NCI-H128 (cell line): ENCODE measurements around the gene CNBD2.
"Not testable (repeated sequence)": the region's sequence is repeated elsewhere in the genome, so short reads cannot be mapped to it uniquely, and the experiment has no call there.

Experiments
- DNase-seq: peaks from one replicate; lab custom pipeline; 2025; ENCODE audit not compliant: unreplicated experiment; lab: John Stamatoyannopoulos, UW

CNBD2 gene

DNA sequence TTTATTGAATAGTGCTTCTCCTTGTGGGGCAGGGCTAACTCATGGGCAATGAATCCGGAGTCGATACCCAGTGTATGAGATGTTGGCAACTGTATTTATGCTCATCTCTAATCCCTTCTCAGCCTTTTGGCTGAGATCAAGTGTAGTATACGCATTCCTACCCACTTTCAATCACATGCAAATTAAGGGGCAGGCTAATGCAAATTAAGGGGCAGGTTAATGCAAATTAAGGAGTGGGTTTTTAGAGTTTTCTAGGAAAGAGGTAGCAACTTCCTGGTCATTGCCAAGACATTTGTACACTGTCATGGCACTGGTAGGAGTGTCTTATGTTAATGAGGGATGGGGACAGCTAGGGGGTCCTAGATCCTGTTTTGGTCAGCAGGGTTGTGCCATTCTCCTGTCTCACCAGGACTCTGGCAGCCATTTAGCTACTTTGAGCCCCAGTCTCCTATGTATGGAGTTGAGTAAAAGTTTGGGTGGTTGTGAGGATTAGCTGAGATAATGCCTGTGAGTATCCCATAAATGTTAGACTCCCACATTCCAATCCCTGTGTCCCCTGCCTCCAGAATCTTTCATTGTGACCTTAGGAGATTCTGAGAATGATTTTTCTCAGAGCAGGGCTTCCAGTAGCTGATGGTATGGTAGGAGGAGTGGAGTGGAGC is at the start of gene CNBD2:
Gene CNBD2 (plus strand): TSS at position 612 of the 662 bp plus-strand sequence. CDS start 173 bp downstream, outside the sequence.
- no peak for DNase-seq

DNA sequence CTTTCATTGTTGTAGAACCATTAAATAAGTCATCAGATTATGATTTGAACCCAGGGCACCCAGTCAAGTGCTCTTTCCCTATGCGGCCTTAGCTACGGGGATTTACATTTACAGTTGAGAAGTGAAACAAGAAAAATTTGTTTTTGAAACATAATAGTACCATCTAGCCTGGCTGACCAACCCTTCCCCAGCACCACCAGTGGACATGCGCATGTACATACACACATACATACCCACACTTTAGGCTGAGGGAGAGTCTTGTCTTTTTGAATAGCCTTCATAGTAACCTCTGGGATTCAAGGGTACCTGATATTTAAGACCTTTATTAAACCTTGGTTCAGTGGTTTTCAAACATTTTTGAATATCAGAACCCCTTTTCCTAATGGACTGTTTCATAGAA is 47.9 kb upstream of the CNBD2 start:
- DNase-seq: no peak

DNA sequence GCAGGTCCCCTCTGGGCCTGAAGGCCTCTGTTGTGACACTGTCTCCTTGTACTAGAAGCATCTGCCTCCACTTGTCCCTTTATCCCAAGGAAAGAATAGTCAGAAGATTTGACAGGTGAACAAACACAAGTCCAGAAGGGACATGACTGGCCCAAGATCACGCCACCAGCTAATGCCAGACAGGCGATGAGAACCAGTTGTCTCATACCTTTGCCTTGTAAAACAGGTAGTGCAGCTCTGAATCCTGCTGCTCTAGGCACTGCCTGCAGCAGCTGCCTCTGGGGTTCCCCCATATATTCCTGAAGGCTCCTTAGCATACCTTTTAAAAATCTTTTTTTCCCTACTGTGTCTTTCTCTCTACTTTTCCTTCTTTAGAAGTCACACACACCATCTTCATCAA is 39.1 kb upstream of the CNBD2 start:
- no peak for DNase-seq

DNA sequence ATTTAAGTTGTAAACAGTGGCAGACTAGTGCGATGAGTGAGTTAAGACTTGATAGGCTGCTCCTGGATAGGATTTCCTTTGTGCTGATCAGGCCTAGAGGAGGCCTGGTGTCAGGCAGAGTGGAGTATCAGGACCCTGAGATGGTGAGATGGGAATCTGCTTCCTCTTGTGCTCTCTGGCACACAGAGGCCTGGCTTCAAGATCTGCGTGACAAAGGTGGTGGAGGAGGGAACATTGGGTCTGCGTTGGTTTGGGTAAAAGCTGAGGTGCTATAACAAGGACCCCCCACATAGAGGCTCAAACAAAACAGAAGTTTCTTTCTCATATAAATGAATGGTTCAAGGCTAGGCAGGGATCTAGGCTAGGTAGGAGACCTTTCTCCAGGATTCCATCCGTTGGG is 34.3 kb upstream of the CNBD2 start:
- no peak for DNase-seq

DNA sequence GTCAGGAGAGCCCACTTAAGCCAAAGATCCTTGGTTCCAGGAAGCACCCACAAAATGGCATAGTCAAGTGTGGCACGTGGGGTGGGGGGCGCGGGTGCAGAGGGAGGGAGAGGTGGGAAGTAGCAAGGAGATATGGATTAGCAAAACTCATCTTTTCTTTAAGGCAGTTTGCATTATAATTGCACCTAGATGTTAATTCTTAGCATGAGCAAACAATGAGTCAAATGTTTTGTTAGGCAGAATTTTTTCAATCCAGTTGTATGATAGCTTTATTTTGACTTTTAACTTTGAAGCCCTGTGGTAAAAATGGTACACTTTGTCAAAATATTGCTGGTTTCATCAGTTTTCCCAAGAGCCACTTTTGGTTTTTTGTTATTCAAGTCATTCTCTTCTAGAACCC is 29.1 kb upstream of the CNBD2 start:
- DNase-seq: no peak

DNA sequence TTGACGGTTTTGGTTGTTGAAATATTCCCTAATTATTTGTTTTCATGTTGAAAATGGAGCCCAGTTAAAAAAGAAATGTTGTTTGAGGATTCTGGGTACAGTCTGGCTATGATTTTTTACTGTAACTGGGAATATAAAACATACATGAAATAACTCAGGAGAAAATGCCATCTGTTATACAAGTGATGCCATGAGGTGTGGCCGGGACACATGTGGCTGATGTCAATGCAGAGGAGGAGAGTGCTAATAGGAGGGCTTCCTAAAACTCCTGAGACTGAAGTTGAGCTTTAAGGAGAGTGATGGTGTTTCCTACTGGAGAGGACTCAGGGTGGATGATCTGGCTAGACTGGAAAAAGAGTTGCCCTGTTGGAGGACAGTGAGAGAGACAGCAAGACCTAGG is 26.8 kb upstream of the CNBD2 start:
- DNase-seq: no peak

DNA sequence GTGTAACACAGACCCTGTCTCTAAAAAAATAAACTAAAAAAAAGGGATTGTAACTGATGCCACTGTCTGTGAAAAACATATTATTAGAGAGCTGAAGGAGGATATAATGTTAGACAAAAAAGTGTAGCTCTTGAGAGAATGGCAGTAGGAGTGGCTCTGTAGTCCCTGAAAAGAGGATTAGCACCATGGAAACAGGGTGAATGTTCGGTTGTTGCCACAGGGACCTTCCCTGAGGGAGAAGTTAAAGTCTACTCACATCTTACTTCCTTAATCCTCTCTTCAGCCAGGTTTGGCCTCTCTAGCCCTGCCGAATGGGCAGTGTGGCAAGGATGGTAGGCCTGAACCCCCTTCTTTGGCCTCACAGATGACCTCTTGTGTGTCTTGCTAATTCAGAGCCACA is 26.1 kb upstream of the CNBD2 start:
- DNase-seq: no peak

DNA sequence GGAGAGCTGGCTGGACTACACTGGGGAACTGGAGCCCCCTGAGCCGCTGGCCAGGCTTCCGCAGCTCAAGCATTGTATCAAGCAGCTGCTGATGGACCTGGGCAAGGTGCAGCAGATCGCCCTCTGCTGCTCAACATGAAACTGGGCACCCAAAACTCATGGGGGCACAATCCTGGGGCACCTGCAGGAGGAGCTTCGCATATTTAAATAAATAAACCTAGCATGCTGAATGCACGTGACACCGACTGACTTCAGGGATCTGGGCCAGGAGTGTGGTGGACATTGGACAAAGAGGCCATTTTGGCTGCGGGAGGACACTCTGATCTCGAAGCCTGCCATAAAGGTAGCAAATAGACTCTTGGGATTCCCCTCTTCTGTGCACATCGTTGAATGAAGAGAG is 20.9 kb upstream of the CNBD2 start:
- DNase-seq: no peak

DNA sequence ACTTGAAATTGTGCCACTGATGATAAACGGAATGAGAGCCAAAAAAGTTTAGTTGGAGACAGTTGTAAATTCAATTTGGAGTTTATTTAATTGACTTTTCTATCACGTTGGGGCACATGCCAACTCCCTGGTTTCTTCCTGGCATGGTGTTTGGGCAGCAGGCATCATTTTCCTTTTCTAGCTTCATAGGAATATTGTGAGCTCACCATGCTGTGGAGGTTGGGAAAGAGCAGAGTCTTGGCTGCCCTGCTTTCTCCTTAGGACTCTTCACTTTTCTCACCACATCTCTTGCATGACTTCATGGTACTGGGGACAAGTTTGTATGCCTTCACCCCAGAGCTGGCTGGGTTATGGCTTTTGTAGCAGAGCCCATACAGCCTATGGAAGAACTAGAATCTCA is 20.5 kb upstream of the CNBD2 start:
- DNase-seq: no peak

DNA sequence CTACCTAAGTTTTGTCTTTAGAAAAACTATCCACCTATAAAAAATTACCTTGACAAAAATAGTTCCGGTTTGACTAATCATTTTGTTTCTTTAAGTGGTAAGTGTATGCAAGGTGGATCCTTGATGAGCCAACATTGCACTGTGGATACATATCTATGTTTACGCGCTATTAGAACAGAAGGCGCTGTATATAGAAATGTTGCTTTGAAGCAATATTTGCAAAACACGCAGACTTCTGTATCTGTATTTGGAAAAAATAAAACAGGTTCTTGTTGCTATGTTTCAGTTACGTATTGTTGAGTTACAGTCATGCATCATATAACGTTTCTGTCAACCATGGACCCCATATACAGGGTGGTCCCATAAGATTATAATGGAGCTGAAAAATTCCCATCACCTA is 18.3 kb upstream of the CNBD2 start:
- no peak for DNase-seq

DNA sequence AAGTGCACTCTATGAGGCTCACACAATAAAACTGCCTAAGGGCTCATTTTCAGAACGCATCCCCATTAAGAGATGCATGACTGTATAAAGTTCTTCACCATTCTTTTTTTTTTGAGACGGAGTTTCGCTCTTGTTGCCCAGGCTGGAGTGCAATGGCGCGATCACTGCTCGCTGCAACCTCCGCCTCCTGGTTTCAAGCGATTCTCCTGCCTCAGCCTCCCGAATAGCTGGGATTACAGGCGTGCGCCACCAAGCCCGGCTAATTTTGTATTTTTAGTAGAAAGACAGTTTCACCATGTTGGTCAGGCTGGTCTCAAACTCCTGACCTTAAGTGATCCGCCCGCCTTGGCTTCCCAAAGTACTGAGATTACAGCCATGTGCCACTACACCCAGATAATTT is 16.3 kb upstream of the CNBD2 start:
- DNase-seq: not testable (repeated sequence)

DNA sequence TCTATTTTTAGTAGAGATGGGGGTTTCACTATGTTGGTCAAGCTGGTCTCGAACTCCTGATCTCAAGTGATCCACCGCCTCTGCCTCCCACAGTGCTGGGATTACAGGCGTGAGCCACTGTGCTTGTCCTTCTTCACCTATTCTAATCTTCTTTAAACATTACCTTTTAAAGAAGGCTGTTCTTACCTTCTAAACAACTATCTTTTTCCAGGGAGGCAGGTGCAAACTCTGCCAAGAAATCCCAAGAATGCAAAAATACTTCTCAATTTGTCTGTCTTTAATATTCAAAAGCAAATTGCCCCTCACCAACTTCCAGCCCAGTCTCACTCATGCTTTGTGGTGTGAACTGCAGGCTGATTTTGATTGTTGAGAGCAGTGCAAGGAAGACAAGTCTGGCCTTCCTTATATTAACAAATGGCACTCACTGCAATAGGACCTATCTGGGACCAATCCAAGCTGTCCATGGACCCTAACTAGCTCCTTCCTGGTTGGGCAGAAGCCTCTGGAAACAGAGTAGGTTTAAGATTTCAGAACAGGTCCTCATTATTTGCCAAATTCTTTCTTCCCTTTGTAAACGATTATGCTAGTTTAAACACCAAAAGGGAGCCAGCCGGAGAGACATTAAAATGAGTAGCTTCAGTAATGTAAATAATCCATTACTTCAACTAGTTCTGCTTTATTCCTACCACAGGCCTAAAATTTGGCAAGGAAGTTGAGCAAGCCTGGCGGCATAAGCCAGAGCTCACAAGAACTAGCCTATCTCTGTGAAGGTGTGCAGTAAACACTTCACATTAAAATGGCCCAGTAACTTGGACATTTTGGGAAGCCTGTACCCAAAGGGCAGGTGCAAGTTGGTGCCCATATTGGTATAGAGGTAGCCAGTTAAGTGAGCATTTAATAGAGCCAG is 15.7 kb upstream of the CNBD2 start:
- no peak for DNase-seq

DNA sequence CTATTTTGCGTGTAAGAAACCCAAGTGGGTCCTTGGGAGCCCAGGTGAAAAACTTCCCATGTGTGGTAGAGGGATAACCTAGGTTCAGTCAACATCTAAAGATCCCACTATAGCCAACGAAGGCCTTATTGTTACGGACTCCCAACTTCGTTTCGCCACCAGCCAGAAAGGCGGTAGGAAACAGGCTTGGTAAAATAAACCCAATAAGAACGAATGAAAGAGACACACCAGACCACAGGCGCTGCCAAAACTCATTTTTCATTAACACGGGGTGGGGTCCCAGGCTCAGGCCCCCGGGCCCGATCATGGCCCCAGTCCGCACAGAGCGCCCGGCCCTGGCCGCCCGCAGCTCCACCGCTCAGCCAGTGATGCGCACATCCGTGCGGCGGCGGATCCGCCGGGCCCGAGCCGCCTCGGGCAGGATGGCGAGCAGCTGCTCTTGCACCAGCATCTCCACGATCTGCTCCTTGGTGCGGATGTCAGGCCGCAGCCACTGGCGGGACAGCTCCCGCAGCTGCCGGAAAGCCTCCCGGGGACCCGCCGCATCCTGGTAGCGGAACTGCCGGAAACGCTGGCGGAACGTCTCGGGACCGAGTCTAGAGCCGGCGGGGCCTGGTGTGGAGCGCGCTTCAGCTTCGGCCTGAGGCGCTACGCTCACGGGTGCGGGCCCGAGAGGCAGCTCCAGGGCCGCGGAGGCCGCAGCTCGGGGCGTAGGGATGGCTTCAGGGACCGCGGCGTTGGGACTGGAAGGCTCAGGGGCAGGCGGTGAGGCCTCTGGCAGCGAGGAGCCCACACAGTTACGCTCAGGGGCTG is 14.8 kb upstream of the CNBD2 start:
- no peak for DNase-seq

DNA sequence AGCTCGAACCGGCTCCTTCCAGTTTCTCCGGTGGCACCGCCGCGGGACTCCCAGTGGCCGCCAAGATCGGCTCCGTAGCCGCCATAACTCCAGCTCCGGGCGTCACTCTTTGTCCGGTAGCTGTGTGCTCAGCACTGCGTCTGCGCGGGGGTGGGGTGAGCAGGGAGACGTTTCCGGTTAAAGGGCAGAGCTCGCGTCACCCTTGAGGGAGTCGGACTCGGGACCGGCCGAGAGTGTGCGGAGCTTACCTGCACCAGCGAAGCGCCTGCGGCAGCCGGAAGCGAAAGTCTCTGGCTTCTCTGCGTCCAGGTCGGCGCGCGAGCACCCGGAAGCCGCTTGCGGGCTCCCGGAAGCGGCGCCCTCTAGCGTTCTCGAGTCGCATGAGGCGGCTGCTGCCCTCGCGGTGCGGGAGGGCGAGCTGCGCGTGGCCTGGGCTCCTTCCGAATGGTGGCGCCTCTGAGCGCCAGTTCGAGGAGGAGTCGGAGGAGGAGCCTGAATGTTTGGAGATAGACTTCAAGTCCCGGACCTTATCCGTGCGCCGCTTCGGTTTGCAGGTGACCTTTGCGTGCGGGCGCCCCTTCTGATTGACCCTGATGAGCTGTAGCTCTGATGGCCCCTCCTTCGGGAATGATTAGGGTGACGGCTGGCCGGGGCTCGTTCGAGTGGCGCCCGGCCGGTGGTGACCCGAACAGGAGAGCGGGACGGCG is 14.0 kb upstream of the CNBD2 start, which contains the start of gene SCAND1:
Gene SCAND1 (minus strand): TSS at position 303 of the 707 bp plus-strand sequence. CDS start 218 bp downstream, at position 85.
- peak; percentile 94 for DNase-seq

DNA sequence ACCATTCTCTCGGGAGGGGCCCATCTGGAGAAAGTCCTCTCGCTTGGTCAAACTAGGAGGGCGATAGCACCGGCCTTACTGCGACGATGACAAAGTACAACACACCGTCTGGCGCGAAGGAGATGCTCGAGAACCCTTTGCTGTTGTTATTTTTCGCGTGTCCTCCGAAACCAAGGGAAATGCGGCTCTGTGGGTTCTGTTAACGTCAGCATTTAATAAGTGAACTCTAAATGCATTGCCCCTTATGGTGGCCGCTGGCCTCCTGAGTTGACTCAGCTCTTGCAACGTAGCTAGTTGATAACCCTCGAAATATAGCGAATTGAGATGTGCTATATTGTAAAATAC is 13.5 kb upstream of the CNBD2 start:
- DNase-seq: no peak

DNA sequence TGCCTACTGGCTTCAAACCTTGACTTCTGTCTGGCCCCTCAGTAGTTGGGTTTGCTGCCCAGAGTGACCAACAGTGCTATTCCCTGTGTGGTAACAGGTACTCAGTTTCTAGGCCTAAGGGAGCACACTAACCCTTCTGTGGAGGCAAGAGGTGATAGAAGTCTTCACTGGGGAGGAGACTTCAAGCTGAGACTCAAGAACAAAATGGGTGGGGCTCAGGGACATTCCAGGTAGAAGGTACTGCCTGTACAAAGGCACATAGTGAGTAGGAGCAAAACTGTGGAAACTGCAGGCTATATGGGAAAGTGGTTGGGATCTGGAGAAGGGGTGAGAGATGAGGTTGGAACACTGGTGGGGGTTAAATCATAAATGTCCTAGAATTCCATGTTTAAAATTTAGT is 11.8 kb upstream of the CNBD2 start:
- no peak for DNase-seq

DNA sequence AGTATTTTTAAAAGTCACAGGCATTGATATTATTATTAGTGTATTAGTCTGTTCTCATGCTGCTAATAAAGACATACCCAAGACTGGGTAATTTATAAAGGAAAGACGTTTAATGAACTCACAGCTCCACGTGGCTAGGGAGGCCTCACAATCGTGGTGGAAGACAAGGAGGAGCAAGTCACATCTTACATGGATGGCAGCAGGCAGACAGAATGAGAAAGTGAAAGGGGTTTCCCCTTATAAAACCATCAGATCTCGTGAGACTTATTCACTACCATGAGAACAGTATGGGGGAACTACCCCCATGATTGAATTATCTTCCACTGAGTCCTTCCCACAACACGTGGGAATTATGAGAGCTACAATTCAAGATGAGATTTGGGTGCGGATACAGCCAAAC is 9.1 kb upstream of the CNBD2 start:
- not testable (repeated sequence) for DNase-seq

DNA sequence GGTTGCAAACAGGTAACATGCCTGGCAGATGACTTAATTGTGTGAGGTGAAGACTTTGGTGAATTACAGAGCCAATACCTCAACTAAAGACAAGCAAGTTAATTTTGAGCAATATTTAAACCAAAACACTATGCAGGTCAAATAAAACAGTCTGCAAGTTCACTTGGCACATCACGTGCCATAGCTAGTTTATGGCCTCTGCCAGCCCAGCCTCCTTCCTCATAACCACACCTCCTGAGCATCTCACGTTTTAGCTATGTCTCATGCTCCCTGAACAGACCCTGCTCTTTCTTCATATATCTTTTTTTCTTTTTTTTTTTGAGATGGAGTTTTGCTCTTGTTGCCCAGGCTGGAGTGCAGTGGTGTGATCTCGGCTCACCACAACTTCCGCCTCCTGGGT is 4.5 kb upstream of the CNBD2 start:
- DNase-seq: no peak

DNA sequence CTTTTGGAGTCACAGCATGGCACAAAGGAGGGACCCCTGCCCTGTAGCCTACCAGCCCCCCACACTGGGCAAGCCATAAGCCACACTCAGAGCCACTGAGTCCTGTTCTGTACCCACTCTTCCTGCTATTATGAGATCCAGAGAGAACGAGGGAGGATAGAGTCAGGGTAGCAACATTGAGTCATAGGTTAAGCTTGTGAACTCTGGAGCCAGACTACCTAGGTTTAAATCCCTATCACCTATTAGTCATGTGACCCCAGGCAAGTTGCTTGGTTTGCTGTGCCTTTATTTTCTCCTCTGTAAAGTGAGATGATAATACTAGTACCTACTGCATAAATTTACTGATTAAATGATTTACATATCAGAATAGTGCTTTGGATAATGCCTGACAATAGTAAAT is 540 bp downstream of the CNBD2 start:
- no peak for DNase-seq

DNA sequence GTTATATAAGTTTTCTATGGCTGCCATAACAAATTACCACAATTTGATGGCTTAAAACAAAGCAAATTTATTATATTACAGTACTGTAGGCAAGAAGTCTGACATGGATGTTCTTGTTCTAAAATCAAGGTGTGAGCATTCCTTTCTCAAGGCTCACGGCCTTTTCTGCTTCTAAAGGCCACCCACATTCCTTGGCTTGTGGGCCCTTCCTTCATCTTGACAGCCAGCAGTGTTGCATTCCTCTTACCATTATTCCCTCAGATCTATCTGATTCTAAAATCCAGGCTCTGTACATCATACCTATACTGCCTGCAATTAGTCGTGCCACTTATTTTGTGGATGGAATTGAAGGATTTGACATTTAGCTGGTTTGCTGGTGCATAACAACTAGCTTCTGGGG is 3.6 kb downstream of the CNBD2 start:
- DNase-seq: no peak

DNA sequence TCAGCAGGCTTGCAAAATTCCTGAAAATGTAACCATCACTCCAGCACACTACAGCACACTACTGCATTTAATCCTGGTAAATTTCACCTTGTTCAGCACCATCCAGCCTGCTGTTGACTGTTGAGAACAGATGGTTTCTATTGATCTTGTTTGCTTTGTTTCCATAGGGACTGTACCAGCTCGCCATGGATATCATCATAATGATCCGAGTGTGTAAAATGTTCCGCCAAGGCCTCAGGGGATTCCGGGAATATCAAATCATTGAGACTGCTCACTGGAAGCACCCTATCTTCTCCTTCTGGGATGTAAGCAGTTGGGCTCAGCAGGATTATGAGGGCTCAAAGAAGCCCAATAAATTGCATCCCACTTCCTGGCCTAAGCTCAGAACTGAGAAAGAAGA is 4.1 kb downstream of the CNBD2 start:
- no peak for DNase-seq
